ENCODE measurements around the gene RIBC2. TPM values are rescaled to one million over a fixed set of nuclear protein-coding genes. Genes with fewer than 3 reads are reported as not detected.

Gene RIBC2
- total and polyA plus RNA-seq, 8 donors, result 4.3 to 12.1 (median 8.9) TPM

GRCh38 chr22:45473626-45474237, 60.2 kb downstream of the RIBC2 start:
- Histone ChIP-seq H3K27ac (no peak overlapping the region), H3K36me3 (no peaks in the 10 kb centered on the region), H3K4me3 (no peak overlapping the region), H3K9me3 (no peaks in the 10 kb centered on the region), H3K4me1 (no peaks in the 10 kb centered on the region), H3K27me3 (peaks cover 0 to 8% of the 10 kb centered on the region in 2 donors)
- DNase-seq (no peak), ATAC-seq (no peak)
- intact Hi-C loops (cut with DNase I), result no loop called here
- no peak for TF ChIP-seq CTCF (IDR thresholded peaks at IDR 0.05)

GRCh38 chr22:45475063-45475747, 61.7 kb downstream of the RIBC2 start:
- Histone ChIP-seq H3K36me3 (no peaks in the 10 kb centered on the region), H3K9me3 (no peaks in the 10 kb centered on the region), H3K27ac (no peak overlapping the region), H3K4me3 (no peak overlapping the region), H3K4me1 (no peaks in the 10 kb centered on the region), H3K27me3 (peaks cover 0 to 8% of the 10 kb centered on the region in 2 donors)
- no peak for TF ChIP-seq CTCF (IDR thresholded peaks at IDR 0.05)
- intact Hi-C loops (cut with DNase I), result no loop called here
- DNase-seq (no peak), ATAC-seq (no peak)

DNA sequence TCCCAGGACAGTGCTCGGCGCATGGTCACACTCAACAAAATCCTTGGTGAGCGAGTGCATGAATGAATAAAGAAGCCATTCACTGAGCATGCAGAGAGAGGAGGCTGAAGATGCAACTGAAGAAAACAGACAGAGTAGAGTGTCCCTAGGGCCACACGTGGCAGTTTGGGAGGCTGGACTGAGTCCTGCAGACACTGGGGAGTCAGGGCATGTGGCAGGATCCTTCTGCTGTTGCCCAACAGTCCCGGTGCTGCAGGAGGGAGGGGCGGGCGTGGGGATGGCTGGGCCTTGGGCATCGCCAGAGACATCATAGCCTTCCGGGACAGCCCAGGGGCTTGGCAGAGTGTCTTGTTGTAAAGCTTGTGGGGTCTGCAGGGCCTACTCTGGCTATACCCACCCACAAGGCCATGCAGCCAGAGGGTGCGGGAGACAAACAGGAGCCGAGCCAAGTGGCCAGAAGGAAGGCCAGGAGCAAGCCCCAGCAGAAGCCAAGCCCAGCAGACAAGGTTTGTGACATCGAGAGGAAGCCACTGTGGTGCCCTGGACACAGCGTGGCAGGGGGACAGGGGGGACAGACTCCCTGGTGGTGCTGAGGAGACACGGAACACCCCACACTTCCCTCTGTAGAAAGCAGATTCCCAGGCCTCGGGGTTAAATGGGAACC, 62.5 kb downstream of the RIBC2 start:
- H3K9me3 ChIP-seq, result no peaks in the 10 kb centered on the region
- no peaks in the 10 kb centered on the region for H3K36me3 ChIP-seq
- intact Hi-C loops (cut with DNase I), result no loop called here
- no peak for TF ChIP-seq CTCF (IDR thresholded peaks at IDR 0.05)
- DNase-seq (no peak), ATAC-seq (no peak)
- H3K4me3 ChIP-seq, result no peak overlapping the region
- H3K27me3 ChIP-seq, result peaks cover 0 to 8% of the 10 kb centered on the region in 2 donors
- no peak overlapping the region for H3K27ac ChIP-seq
- no peaks in the 10 kb centered on the region for H3K4me1 ChIP-seq

DNA sequence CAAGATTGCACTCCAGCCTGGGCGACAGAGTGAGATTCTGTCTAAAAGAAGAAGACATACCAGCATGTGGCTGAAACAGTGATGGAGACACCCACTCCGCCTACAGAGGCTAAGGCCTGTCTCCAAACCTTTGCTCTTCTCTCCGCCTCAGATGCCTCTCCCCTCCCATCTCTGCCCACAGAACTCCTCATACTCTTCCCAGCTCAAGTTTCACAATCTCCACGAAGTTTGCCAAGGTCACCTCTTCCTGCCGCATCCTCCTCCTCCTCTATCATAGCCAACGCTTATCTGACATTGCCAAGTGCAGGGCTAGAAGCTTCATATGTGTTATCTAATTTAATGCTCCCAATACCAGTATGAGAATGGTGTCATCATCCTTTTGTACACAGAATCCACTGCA, 63.3 kb downstream of the RIBC2 start:
- no peaks in the 10 kb centered on the region for H3K36me3 ChIP-seq
- no peak overlapping the region for H3K27ac ChIP-seq
- no peak for DNase-seq
- intact Hi-C loops (cut with DNase I), result no loop called here
- no peak for TF ChIP-seq CTCF (IDR thresholded peaks at IDR 0.05)
- no peaks in the 10 kb centered on the region for H3K4me1 ChIP-seq
- no peaks in the 10 kb centered on the region for H3K9me3 ChIP-seq
- no peak overlapping the region for H3K4me3 ChIP-seq
- ATAC-seq, result no peak
- peaks cover 0 to 8% of the 10 kb centered on the region in 2 donors for H3K27me3 ChIP-seq

DNA sequence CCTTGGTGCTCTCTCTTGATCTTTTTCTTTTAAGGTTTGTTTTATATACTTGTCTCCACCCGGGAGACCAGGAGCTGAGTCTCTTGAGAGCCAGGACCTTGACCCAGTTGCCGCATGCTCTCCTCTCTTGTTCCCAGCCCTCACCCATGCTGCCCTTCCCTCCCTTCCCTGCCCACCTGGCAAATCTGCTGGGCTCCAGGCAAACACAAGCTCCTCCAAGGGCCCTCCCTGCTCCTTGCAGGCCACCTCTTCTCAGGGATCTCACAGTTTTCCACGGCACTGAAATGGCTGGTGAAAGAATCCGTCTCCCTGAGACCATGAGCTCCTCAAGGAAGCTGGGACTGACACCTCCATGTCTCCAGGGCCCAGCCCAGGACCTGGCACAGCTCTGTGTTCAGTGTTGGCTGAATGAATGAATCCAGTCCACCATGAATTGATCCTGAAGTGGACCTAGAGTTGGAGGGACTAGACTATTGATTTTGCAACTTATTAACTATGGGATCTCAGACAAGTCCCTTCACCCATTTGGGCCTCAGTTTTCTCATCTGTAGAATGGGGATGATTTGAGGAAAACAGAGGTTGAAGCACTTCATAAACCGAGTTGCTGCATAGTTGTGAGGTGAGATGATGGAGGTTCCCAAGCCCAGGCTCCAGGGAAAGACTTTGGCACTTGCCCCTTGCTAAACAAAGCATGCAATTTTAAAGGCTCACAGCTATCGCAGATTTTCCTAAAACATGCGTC, 64.0 kb downstream of the RIBC2 start:
- Histone ChIP-seq H3K9me3 (no peaks in the 10 kb centered on the region), H3K36me3 (no peaks in the 10 kb centered on the region), H3K4me3 (no peak overlapping the region), H3K27ac (no peak overlapping the region), H3K27me3 (peaks cover 0 to 8% of the 10 kb centered on the region in 2 donors), H3K4me1 (no peaks in the 10 kb centered on the region)
- DNase-seq (no peak), ATAC-seq (no peak)
- no peak for TF ChIP-seq CTCF (IDR thresholded peaks at IDR 0.05)
- intact Hi-C loops (cut with DNase I), result no loop called here
